Heart left ventricle (tissue), 16 donors: ENCODE data around the gene MGAT5. TPM values are rescaled to one million over a fixed set of nuclear protein-coding genes. Genes with fewer than 3 reads are reported as not detected.

Source experiments
- ATAC-seq, 4 donors: fragments of 200-7000 bp; cut with Tn5 transposase; one replicate each; pipeline ENCODE4 v1.9.1; 2020 to 2022; ENCODE audit warnings: moderate library complexity in 4 of 4, mild to moderate bottlenecking in 3 of 4, moderate number of reproducible peaks in 1 of 4
- DNase-seq, 5 donors: peaks; one replicate each; pipeline ENCODE4 v3.0.0-alpha.2; 2020
- H3K27ac ChIP-seq, 12 donors: fragments of 200-600 bp; sonication (generic) in 4 of 12; one replicate each; pipeline versions ENCODE4 v1.5.0 to v1.8.0; 2016 to 2022; ENCODE audit warnings: mild to moderate bottlenecking in 2 of 12
- H3K27me3 ChIP-seq, 9 donors: fragments of 200-600 bp; sonication (generic) in 2 of 9; one replicate each; pipeline versions ENCODE4 v1.5.1 to v1.8.0; 2016 to 2022; ENCODE audit warnings: mild to moderate bottlenecking in 3 of 9
- H3K36me3 ChIP-seq, 9 donors: fragments of 200-600 bp; sonication (generic) in 2 of 9; one replicate each; pipeline versions ENCODE4 v1.5.0 to v1.8.0; 2018 to 2022; ENCODE audit warnings: mild to moderate bottlenecking in 2 of 9
- H3K4me1 ChIP-seq, 12 donors: fragments of 200-600 bp; sonication (generic) in 4 of 12; one replicate each; pipeline versions ENCODE4 v1.5.0 to v1.8.0; 2016 to 2022; ENCODE audit warnings: mild to moderate bottlenecking in 3 of 12
- H3K4me3 ChIP-seq, 12 donors: fragments of 200-600 bp; sonication (generic) in 4 of 12; one replicate each; pipeline versions ENCODE4 v1.5.0 to v1.8.0; 2017 to 2022; ENCODE audit warnings: mild to moderate bottlenecking in 9 of 12, moderate library complexity in 4 of 12
- H3K9me3 ChIP-seq, 12 donors: fragments of 200-600 bp; sonication (generic) in 4 of 12; one replicate each; pipeline versions ENCODE4 v1.5.0 to v1.8.0; 2016 to 2022; ENCODE audit warnings: mild to moderate bottlenecking in 1 of 12
- POLR2A ChIP-seq, 2 donors: fragments of 450-650 bp; IDR thresholded peaks; one replicate each; pipeline ENCODE4 v1.6.1; 2017; ENCODE audit warnings: antibody characterized with exemption in 2 of 2, mild to moderate bottlenecking in 2 of 2, moderate library complexity in 2 of 2
- WGBS, 4 donors: extraction: QIAGEN DNeasy Blood & Tissue Kit in 2 of 4; methylation state at CpG; one replicate each; pipeline versions ENCODE4 v1.1.5 to v1.1.7; 2013 to 2018; 5-methylcytosine and 5-hydroxymethylcytosine counted together
- intact Hi-C, 10 donors: fragments of 100-400 bp; cut with DNase I; formaldehyde crosslinking; loops; one replicate each; pipeline versions ENCODE4 v1.11.1 to v1.14.2; 2022
- polyA plus RNA-seq, 2 donors: library from polyadenylated mRNA; stranded (reverse); fragments of 200-250 nt; gene quantifications; one replicate each; pipeline ENCODE4 v1.2.3, GENCODE V29; 2013
- total RNA-seq, 9 donors: library from RNA; depleted of rRNA in 2 of 9; stranded (reverse); fragments of >200 nt in 2 of 9; fragmentation: NEBNext Ultra II Directional in 3 of 9; extraction: Animal tissue kit (Norgen Biotek cat#: 25700) in 3 of 9; gene quantifications; one replicate each; pipeline versions ENCODE4 v1.1.0 to v1.2.4, GENCODE V29; 2016 to 2023
- TF ChIP-seq, protein P1 (sequence below), 12 donors: fragments of 200-600 bp; sonication (generic) in 4 of 12; IDR thresholded peaks; one replicate each; pipeline versions ENCODE4 v1.5.0 to v1.8.0; 2018 to 2022; ENCODE audit warnings: antibody characterized with exemption in 12 of 12, mild to moderate bottlenecking in 5 of 12
- donor health status: ischemic (EF 13 %, LVEDD 7.1; RV severe dilation, severe dysfunction).
- donor health status: healthy with polysubstance abuse.
- donor health status: DM: no; HTN: yes; CAD: no.
- donor health status: DM: no; HTN: no; CAD: no.
- donor health status: ischemic (EF 25% LVEDD 6.9; RV normal size, moderate dysfunction).
- donor health status: ischemic (EF 25% LVEDD 5.7; RV mildly dilated, moderate dysfunction).
- donor health status: healthy.
- donor health status: DM: yes; HTN: yes; CAD: no.
- donor health status: ischemic (EF 35%, LVEDD 5.7; RV mildly dilated, moderate dysfunction).
- donor health status: nonischemic (EF 11% LVEDD 7.7; RV severe dilation, severe dysfunction).
- donor health status: DM: yes; HTN: yes; CAD: no.
- donor health status: PGD.
- donor health status: ischemic (EF 29% LVEDD 5.4; RV normal size, mild dysfunction).
- donor health status: nonischemic (EF 23%, LVEDD 6.1; RV moderate dilation, normal function).

The MGAT5 gene
- total and polyA plus RNA-seq, 11 donors, result 9.7 to 116 (median 79.3) TPM

GRCh38 chr2:134360745-134361487 is 107.0 kb downstream of the MGAT5 start:
- intact Hi-C loops, result loop anchor here in 3 of 10 donors (5.0 to 10.0 kb wide), 2 partner anchors 86 to 104 kb away; no protein-coding TSS in a partner anchor
- peaks cover 0 to 47% (median 37%) of the 10 kb centered on the region in 12 donors for H3K4me1 ChIP-seq

GRCh38 chr2:134361648-134362047 is 107.8 kb downstream of the MGAT5 start:
- Histone ChIP-seq H3K36me3 (peaks cover 0 to 42% (median 12%) of the 10 kb centered on the region in 9 donors), H3K9me3 (no peaks in the 10 kb centered on the region), H3K27me3 (no peaks in the 10 kb centered on the region), H3K4me3 (peak overlapping the region in 2 of 12 donors; percentile 10 to 23), H3K4me1 (peaks cover 0 to 52% (median 38%) of the 10 kb centered on the region in 12 donors), H3K27ac (peak overlapping the region in 10 of 12 donors; percentile 60 to 86 (median 72))
- intact Hi-C loops, result loop anchor here in 3 of 10 donors (5.0 to 10.0 kb wide), 2 partner anchors 87 to 104 kb away; no protein-coding TSS in a partner anchor
- ATAC-seq (peak in 2 of 4 donors; percentile 26 to 33), DNase-seq (no peak)
- WGBS, 4 donors, result 81 to 100% (median 90%) methylated on average over 1 of the region's 1 CpG
- TF ChIP-seq, protein P1, sequence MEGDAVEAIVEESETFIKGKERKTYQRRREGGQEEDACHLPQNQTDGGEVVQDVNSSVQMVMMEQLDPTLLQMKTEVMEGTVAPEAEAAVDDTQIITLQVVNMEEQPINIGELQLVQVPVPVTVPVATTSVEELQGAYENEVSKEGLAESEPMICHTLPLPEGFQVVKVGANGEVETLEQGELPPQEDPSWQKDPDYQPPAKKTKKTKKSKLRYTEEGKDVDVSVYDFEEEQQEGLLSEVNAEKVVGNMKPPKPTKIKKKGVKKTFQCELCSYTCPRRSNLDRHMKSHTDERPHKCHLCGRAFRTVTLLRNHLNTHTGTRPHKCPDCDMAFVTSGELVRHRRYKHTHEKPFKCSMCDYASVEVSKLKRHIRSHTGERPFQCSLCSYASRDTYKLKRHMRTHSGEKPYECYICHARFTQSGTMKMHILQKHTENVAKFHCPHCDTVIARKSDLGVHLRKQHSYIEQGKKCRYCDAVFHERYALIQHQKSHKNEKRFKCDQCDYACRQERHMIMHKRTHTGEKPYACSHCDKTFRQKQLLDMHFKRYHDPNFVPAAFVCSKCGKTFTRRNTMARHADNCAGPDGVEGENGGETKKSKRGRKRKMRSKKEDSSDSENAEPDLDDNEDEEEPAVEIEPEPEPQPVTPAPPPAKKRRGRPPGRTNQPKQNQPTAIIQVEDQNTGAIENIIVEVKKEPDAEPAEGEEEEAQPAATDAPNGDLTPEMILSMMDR (IDR thresholded peaks at IDR 0.05), result peak in 2 of 12 donors; percentile 8 to 9
- no peak for TF ChIP-seq POLR2A (IDR thresholded peaks at IDR 0.05)

More at GRCh38 chr2:134360745-134361487, 107.0 kb downstream of the MGAT5 start:
- 26 to 39% (median 31%) methylated on average over 10 of the region's 10 CpGs for WGBS, 4 donors
- DNase-seq (peak in 4 of 5 donors; percentile 36 to 59 (median 50)), ATAC-seq (peak; percentile 77 to 82 (median 79))
- H3K36me3 ChIP-seq, result peaks cover 0 to 39% (median 19%) of the 10 kb centered on the region in 9 donors
- H3K9me3 ChIP-seq, result no peaks in the 10 kb centered on the region
- H3K27ac ChIP-seq, result peak overlapping the region; percentile 42 to 86 (median 70)
- TF ChIP-seq, protein P1 (IDR thresholded peaks at IDR 0.05), result no peak
- TF ChIP-seq POLR2A (IDR thresholded peaks at IDR 0.05), result no peak
- H3K4me3 ChIP-seq, result peak overlapping the region in 4 of 12 donors; percentile 0 to 23 (median 10)
- H3K27me3 ChIP-seq, result no peaks in the 10 kb centered on the region

DNA sequence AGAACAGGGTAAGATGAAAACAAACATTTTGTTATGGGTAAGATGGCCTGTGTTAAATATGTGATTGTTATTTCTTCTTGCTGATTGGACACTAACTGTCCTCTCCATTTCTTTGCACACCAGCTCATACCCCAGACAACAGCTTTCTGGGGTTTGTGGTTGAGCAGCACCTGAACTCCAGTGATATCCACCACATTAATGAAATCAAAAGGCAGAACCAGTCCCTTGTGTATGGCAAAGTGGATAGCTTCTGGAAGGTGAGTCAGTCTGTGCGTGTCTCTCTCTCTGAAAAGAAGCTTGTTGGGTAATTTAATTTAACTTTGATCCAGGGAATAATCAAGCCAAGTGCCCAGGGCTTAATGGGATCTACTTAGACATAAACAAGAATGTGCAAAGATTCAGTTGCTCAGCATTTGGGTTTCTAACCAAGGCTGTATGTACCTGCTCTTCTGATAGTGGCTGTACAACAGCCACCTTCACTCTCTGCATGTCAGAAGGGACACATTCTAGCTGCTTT is 108.3 kb downstream of the MGAT5 start:
- DNase-seq, result no peak
- 80 to 100% (median 87%) methylated on average over 1 of the region's 1 CpG for WGBS, 4 donors
- intact Hi-C loops, result loop anchor here in 3 of 10 donors (5.0 to 10.0 kb wide), 2 partner anchors 87 to 105 kb away; no protein-coding TSS in a partner anchor

More for the DNA sequence above, 108.3 kb downstream of the MGAT5 start:
- Histone ChIP-seq H3K9me3 (no peaks in the 10 kb centered on the region), H3K4me3 (no peak overlapping the region), H3K36me3 (peaks cover 0 to 44% (median 11%) of the 10 kb centered on the region in 9 donors), H3K27ac (peak overlapping the region in 7 of 12 donors; percentile 22 to 86 (median 73)), H3K27me3 (no peaks in the 10 kb centered on the region), H3K4me1 (peaks cover 0 to 58% (median 42%) of the 10 kb centered on the region in 12 donors)
- no peak for TF ChIP-seq POLR2A (IDR thresholded peaks at IDR 0.05)
- TF ChIP-seq, protein P1 (IDR thresholded peaks at IDR 0.05), result no peak
- no peak for ATAC-seq
